ENCODE results near the gene AFAP1.

Gene AFAP1

DNA sequence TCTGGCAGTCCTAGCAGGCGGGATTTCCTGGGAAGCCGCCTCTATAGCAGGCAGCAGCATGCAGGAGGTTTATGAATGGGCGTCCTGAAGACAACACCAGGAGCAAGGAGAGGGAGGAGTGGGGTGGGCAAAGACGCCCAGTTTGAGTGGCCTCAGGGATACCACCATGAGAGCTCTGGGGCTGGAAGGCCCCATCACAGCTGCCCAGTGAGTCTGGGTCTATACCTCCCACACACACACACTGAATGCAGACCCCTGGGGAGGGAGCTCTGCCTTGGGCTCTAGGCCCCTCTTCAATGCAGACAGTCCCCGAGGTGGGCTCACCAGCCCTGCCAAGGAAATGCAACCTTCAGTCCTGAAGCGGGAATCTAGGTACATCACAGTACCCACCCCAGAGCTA, 98.6 kb downstream of the AFAP1 start:
- DNase-seq (ENCODE audit: low spot score), result no peak

DNA sequence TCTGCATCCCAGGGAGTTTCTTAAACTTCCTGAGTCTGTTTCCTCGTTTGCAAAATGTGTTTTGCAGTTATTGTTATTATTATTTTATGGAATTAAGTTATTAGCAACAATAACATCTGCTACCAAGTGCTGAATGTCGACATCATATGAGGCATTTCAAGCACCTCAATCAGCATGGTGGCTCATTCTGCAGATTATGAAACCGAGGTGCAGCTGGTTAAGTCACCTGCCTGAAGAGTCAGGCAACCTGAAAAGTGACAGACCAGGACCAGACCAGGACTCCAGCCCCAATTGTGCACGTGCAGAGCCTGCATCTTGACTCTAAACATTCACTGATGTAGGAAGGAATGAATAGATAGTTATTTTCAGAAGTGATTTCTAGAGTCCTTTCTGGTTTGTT, 99.8 kb downstream of the AFAP1 start:
- no peak for DNase-seq (ENCODE audit: low spot score)

DNA sequence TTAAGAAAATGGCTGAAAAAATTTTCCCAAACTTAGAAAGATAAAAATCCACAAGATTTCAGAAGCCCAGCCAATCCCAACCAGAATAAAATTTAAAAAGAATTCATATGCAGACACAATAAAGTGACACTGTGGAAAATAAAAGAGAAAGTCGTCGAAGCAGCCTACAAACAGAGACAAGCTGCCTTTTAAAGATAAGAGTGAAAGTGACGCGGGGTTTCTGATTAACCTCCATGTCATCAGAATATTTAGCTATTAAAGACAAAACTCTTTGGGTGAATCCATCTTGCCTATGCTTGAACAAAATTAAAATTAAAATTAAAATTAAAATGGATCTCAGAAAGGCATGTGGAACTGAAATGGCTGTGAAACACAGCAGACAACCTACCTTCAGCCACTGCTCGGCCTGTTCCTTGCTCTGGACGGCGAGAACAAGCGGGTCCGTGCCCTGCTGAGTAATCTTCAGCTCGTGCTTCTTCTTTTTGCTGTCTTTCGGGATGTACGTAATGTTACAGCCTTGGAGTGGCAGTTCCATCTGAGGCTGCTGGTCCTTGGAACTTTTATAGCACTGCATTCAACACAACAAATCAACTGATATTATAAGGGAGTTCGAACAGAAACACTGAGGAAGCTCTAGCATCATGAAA, 101.4 kb downstream of the AFAP1 start:
- DNase-seq (ENCODE audit: low spot score), result no peak

DNA sequence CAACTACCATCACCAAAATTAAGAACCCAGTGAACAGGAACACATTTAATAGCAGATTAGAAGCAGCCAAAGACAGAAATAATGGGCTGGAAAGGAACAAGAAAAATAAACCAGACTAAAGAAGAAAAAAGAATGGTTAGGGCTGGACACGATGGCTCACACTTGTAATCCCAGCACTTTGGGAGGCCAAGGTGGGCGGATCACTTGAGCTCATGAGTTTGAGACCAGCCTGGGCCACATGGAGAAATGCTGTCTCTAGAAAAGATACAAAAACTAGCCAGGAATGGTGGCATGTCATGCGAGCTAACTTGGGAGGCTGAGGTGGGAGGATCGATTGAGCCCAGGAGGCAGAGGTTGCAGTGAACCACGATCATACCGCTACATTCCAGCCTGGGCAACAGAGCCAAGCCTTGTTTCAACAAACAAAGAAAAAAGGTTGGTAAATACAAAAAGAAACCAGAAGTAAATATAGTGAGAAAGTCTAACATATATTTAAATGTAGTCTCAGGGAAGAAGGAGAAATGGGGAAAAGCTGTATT, 102.0 kb downstream of the AFAP1 start:
- DNase-seq (ENCODE audit: low spot score), result no peak

DNA sequence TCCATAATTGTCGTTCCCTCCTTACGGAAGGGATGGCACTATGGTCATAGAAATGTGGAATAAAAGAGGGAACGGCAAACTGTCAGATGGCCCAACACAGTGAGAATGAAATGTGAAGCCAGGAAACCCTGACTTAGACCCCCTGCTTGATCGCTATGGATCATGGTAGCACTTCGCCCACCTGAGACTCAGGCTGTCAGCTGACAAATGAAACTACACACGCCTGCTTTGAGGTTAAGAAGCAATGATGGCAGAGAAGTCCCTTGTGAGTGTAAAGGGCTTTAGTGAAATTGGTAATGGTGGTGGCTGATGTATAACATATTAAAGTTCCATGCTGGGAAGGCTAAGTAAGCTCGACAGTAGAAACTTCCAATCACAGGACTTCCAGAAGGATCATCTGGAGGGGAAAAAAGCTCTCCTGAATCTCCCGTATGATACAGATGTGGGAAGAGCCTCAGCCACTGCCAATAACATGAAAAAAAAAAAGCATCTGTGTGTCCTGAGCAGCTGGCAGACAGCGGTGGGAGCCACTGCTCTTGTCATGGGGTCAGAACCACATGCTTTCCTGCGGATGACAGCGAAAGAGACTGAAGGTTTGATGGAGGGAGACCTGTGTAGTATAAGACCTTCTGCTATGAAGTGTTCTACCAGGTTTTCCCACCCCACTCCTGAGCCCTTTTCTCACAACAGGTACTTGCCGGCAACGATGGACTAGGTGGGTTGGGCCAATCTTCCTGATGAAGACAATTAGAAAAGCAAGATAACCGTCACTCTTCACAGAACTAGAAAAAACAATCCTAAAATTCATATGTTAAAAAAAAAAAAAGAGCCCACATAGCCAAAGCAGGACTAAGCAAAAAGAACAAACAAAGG, 107.6 kb downstream of the AFAP1 start:
- no peak for DNase-seq (ENCODE audit: low spot score)

DNA sequence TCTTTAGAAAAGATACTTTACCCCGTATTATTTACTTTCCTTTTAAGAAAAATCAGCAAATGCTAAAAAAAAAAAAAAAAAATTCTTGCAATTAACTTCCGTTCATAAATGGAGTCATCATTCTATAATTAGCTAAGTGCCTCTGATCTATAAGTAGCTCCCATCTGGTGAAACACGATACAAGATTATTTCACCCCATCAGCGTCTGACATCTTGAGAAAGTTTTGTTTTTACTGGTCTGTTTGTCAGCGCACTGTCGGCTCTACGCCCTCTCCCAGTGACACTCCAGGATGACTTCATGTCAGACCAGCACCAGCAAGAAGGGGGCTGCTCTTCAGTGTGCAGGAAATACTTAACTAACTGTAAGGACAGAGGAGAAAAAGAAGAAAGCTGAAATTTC, 108.3 kb downstream of the AFAP1 start:
- no peak for DNase-seq (ENCODE audit: low spot score)

DNA sequence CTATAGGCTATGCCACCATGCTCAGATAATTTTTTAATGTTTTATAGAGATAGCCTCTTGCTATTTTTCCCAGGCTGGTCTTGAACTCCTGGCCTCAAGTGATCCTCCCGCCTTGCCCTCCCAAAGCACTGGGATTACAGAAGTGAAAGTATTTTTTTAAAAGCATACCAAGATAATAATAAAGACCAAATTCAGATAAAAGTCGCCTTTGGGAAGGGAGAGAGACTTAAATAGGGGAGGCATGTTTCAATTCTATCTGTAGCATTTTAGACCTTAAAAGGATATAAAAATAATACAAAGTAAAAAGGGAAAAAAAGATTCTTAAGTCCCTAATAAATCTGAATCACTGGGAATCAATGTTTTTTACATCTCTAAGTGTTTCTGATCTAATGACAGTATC, 108.9 kb downstream of the AFAP1 start:
- DNase-seq (ENCODE audit: low spot score), result no peak

DNA sequence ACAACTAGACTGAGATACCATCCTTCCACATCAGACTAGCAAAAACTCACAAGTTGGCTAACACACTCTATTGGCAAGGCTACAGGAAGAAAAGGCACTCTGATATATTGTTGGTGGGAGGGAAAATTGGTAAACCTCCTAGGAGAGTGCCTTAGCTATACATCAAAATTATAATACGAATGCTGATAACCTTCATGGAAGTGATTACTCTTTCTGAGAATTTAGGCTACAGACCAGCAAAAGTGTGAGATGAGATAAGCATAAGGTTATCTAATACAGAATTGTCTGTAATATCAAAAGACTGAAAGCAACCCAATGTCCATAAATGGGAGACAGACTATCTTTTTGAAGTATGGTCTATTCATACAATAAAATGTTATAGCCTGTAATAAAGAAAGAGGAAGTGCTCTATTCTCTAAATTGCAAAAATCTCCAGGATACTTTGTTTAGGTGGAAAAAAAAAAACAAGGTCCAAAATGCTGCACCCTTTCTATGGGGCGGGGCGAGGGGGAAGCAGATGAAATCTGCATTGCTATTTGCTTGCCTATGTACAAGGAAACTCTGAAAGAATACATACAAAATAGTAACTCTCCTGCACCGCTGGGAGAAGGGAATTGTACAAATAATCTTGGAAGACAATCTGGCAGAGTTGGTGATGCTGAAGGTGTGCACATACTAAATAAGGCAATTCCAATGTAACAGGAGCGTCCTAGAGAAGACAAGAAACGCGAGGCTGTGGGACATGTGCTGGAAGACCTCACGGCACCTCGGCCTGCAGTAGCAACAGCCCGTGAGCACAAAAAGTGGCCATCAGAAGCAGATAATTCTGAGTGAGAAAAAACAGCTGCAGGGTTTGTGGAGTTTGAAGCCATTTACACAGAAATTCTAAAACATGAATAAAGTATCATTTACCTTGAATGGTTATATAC, 109.7 kb downstream of the AFAP1 start:
- DNase-seq (ENCODE audit: low spot score), result no peak

DNA sequence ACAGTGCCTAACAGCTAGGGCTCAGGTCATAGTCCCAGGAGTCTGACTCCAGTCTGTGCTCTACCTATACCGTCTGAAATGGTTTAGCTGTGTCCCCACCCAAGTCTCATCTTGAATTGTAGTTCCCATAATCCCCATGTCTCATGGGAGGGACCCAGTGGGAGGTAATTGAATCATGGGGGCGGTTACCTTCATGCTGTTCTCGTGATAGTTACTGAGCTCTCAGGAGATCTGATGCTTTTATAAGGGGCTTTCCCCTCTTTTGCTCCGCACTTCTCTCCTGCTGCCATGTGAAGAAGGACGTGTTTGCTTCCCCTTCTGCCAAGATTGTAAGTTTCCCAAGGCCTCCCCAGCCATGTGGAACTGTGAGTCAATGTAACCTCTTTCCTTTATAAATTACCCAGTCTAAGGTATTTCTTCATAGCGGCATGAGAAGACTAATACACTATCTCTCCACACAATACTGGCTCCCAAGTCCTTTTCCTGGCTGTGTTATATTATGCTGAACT, 110.8 kb downstream of the AFAP1 start:
- no peak for DNase-seq (ENCODE audit: low spot score)

DNA sequence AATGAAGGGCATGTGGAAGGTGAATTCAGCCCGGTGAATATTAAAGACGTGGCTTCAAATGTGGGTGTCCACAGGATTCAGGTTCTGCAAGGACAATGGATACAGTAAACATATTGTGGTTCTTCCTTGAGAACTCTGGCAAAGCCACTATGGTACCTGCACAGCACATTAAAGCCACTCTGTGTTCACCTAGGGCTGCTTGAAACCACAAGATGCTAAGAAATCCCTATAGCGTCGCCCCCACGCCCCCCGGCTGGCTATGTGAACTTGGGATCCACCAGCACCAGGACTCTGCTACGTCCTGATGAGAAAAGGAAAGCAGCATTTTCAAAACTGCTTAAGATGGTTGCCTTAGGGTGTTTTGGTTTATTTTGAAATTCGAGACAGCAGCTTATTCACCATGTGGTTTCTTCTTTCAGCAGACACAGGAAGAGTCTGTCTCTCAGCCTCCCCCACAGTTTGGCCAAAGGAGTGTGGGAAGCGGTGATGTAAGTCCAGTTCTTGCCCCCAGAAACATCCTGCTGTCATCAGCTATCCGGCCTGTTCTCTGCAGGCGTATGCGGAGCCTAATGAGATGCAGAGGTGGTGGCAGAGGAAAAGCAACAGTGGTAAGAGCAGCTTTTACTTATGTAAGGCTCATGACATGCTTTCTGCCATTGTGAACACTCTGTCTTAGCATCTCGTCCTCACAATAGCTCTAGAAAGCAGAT, 111.5 kb downstream of the AFAP1 start:
- no peak for DNase-seq (ENCODE audit: low spot score)

DNA sequence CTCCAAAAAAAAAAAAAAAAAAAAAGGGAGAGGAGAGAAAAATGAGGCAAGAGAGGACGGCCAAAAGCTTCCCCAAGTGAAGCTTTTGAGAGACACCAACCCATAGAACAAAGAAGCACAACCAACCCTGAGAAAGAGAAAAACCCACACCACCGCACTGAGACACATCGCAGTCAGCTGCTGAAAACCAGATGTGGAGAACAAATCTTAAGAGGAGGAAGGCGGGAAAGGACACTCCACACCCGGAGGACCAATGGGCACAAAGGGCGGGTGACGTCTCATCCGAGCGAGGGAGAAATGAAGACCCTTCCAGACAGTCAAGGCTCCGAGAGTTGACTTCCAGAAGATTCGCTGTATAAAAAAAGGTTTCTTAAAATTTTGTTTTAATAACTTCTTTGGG, 112.1 kb downstream of the AFAP1 start:
- no peak for DNase-seq (ENCODE audit: low spot score)

DNA sequence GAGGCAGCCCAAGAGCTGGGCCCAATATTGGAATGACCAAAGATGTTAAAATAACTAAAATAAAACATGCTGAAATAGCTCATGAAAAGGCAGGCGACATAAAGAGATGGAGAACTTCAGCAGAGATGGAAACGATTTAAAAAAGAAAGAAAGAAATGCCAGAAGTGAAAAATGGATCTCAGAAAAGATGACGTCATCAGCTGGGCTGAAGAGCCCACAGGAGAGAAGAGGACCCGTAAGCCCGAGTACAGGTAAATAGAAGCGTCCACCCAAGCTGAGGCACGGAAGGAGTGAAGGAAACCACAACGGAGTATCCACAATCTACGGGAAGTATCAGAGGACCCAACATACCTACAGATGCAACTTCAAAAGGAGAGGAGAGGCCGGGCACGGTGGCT, 112.8 kb downstream of the AFAP1 start:
- DNase-seq (ENCODE audit: low spot score), result no peak

DNA sequence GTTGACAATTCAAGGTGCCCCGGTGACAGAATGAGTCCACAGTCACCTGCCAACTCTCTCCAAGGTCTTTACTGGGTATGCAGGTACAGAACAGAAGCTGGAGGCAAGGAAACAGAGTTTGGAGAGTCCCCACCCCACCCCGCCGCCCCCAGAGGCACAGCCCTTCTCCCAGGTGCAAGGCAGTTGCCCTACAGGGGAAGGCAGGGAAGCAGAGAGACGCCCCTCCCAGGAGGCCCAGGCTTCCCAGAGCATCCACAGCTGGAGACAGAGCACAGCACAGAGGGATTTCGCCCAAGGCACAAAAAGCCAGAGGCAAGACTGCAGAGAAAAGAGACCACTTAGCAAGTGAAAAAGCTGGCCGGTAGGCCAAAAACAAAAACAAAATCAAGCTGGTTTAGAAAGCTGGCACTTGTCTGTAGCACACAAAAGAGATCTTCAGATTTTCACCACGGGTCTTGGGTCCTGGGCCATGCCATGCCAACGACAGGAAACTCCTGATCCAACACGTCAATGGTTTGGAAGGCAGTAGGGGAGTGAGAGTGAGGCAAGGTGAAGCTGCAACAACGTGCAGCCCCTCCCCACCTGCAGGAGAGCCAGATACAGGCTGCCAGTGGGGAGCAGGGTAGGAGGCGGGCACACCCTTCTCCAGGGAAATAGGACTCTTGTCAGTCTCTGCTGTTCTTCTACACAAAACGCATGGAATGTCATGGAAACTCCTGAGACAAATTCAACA, 113.3 kb downstream of the AFAP1 start:
- DNase-seq (ENCODE audit: low spot score), result no peak

DNA sequence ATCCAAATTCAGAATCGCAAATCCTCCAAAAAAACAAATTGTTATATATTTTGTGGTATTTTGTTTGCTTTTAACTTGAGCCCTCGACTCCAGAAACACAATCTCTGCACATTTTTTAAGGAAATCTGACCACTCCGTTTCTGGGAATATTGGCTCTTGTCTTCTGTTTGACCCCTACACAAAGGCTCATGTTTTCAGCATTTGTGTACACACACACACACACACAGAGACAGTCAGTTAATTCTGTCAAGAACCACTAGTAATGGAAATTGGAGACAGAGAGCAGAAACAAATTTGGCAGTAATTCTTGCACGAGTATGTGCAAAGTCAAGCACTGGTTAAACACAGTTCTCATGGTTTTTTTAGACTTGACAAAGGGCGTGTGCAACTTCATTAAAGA, 115.4 kb downstream of the AFAP1 start:
- DNase-seq (ENCODE audit: low spot score), result no peak

DNA sequence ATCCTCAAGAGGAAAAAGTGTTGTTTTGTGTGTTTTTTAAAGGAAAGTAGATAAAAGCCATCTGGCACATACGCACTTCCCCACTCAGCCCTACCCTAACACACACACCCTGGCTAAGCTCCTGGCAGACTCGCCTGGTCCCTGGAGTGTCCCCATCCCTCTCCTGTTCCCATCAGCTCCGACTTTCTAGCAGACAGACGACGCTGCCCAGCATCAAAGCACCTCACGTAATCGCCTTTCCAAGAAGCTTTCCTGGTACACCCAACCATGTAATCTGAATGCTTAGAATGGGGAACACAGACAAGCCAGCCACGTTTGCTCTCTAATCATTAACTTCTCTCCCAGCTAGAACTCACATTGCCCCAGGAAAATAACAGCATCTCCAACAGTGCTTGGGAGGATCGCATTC, 116.2 kb downstream of the AFAP1 start:
- DNase-seq (ENCODE audit: low spot score), result peak; percentile 46

DNA sequence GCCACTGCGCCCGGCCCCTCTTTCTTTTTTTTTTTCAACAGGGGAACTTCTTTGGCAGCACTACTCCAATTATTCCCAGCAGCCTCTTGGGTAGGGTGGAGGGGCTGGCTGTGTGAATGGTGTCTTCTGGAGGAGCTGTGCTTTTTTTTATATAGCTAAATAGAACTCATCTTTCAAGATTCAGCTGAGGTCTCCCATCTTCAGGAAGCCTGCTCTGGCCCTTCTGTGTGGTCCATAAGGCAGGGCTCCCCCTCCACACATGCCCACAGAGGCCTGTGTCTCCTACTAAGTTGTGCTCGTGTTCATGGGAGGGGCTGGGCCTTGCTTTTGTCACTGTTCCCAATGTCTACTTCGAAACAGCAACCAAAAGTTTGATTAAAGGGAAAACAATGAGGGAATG, 116.8 kb downstream of the AFAP1 start:
- no peak for DNase-seq (ENCODE audit: low spot score)

DNA sequence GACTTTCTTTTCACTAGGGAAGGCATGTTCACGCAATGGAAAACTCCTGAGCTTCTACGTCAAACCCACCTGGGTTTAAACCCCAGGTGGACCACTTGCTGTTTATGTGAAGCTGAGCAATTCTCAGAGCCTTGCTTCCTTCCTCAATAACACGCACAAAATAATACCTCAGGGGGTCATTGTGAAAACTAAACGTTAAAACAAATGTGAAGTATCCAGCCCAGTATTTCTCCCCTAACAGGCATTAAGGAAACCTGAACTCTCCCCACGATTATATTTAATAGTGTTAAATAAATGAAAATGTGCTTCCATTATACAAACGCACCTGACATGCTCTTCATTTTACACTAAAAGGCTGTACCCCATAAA, 117.5 kb downstream of the AFAP1 start:
- DNase-seq (ENCODE audit: low spot score), result no peak

DNA sequence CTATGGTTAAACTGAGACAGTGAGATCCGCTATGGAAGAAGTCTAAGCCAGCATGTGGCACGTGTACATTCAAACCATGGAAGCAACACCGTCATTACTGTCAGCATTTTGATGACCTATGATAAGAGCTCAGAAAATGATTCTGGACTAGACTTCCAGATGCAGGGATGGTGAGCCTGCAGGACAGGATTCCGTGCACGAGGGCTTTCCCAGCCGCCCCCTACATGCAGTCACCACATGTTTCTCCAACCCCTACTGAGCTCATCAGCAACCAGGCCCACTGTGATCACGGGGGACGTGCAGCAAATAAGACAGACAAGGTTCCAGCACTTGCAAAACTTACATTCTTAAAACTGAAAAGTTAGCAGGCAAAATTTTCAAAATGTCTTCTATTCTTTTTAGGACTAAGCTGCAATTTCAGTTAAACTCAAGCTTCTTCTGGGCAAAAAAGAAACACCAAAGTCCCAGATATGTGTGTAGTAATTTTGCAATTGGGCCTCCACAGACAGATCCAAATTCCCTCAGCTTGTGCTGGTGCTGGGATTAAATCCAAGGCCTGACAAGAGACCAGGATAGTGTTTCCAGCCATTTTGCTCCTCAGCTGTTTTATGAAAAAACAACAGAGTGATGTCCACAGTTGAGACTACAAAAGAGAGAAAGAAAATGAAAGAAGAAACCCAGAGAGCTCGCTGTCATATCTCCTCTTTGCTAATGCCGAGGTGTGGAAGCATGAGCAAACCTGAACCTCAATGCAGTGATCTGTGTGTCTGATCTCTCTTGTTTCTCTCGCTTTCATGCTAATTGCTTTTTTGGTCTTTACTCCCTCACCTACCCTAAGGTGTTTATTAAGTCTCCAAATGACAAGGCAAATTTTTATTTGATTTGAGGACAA, 118.2 kb downstream of the AFAP1 start:
- no peak for DNase-seq (ENCODE audit: low spot score)

DNA sequence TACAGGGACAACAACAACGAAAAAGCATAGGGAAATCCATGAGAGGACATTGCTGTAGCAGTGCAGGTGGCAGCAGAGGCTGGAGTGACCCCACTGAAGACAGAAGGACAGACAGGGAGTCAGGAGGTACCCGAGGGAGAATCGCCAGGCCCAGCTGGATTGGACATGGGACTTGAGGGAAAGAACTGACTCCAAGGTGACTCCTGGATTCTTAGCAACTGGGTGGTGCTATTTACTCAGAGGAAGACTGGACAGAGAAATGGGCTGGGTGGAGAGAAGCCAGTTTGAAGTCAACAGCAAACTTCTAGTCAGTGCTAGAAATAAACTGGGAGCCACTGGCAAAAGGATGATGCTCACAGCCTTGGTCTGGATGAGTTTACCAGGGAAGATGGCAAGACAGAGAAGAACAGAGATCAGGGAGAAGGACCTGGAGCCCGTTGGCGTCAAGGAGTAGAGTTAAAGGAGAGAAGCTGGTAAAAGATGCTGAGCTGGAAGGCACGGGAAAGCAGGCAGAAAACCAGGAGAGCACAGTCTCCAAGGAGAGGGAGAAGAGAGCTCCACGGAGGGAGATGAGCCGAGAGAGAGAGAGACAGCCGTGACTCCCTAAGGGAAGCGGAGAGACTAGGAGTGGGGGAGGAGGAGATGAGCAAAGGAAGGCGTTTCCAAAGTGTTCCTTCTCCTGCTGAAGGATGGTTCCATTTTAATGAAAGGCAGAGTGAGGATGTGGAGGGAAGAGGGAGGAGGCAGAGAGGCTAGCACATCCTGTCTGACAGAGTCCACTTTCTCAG, 119.4 kb downstream of the AFAP1 start:
- DNase-seq (ENCODE audit: low spot score), result no peak

Measured in cerebellar cortex (tissue), 1 donor.